ENCODE data around the gene GRM8.

GRM8 gene

DNA sequence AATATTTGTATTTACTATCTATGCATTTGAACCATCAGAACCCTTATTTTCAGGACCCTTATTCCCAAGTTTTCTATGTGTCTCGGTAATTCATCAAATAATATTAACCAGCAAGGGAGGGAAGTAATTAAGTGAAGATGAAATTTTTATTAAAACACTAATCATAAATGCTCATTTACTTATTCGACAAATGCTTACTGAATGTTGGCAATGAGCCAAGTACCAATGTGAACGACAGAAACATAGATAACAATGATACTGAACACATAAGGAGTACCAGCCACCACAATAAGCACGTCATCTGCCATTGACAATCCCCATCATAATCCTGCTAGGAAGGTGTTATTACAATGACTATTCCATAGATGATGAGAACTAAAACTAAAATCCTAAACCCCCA lies 45.5 kb downstream of the GRM8 start:
- Histone ChIP-seq H3K36me3 (ENCODE audit: control insufficient read depth in 1 of 2, insufficient read depth in 2 of 2, low read length in 2 of 2) (no peaks in the 10 kb centered on the region), H3K4me1 (ENCODE audit: control insufficient read depth in 1 of 2, insufficient read depth in 2 of 2, low read length in 2 of 2) (no peaks in the 10 kb centered on the region), H3K4me3 (ENCODE audit: low read depth in 1 of 2, low read length in 2 of 2) (no peak overlapping the region), H3K27me3 (ENCODE audit: control insufficient read depth in 1 of 2, insufficient read depth in 2 of 2, low read length in 2 of 2) (no peaks in the 10 kb centered on the region), H3K27ac (ENCODE audit: low read depth, low read length) (no peak overlapping the region), H3K9ac (ENCODE audit: low read depth in 1 of 2, low read length in 2 of 2) (no peak overlapping the region), H3K9me3 (ENCODE audit: control insufficient read depth in 1 of 2, low read length in 2 of 2) (no peaks in the 10 kb centered on the region)

DNA sequence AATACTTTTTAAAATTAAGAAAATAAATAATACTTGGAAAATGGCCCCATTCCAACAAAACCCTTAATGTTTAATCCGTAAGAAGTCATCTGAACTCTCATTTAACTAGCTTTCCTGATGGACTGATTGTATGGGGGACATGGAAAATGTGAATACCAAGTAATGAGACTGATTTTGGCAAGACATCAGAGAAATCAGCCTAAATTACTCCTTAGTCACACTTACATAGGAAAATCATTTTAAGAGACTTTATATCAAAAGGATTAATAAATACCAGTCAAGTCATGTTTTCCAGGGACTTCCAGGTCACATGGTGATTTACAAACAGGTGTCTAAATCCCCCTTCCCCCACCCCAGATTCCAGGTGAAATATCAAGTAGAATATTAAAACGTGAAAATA lies 58.2 kb downstream of the GRM8 start:
- H3K9me3 ChIP-seq (ENCODE audit: control insufficient read depth in 1 of 2, low read length in 2 of 2) = no peaks in the 10 kb centered on the region
- H3K36me3 ChIP-seq (ENCODE audit: control insufficient read depth in 1 of 2, insufficient read depth in 2 of 2, low read length in 2 of 2) = no peaks in the 10 kb centered on the region

DNA sequence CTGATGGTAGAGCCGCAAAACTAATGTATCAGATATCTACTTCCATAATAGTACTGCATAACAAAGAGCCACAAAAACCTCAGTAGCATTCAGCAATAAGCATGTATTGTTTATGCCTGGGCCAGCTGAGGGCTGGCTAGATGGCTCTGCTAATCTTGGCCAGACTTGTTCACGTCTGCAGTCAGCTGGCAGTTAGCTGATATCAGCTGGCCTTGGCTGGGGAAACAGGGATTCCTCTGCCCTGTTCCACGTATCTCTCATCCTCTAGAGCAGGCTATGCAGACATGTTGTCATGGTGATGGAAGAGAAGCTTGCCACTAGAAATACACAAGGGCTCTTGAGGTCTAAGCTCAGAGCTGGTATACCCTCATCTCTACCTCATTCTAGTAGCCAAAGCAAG lies 62.9 kb downstream of the GRM8 start:
- no peaks in the 10 kb centered on the region for H3K4me1 ChIP-seq (ENCODE audit: control insufficient read depth in 1 of 2, insufficient read depth in 2 of 2, low read length in 2 of 2)
- no peak overlapping the region for H3K9ac ChIP-seq (ENCODE audit: low read depth in 1 of 2, low read length in 2 of 2)
- no peak overlapping the region for H3K27ac ChIP-seq (ENCODE audit: low read depth, low read length)
- H3K36me3 ChIP-seq (ENCODE audit: control insufficient read depth in 1 of 2, insufficient read depth in 2 of 2, low read length in 2 of 2) = no peaks in the 10 kb centered on the region
- H3K27me3 ChIP-seq (ENCODE audit: control insufficient read depth in 1 of 2, insufficient read depth in 2 of 2, low read length in 2 of 2) = no peaks in the 10 kb centered on the region
- no peaks in the 10 kb centered on the region for H3K9me3 ChIP-seq (ENCODE audit: control insufficient read depth in 1 of 2, low read length in 2 of 2)
- no peak overlapping the region for H3K4me3 ChIP-seq (ENCODE audit: low read depth in 1 of 2, low read length in 2 of 2)

More for the DNA sequence above, 58.2 kb downstream of the GRM8 start:
- H3K27ac ChIP-seq (ENCODE audit: low read depth, low read length) = no peak overlapping the region
- no peaks in the 10 kb centered on the region for H3K27me3 ChIP-seq (ENCODE audit: control insufficient read depth in 1 of 2, insufficient read depth in 2 of 2, low read length in 2 of 2)
- no peak overlapping the region for H3K9ac ChIP-seq (ENCODE audit: low read depth in 1 of 2, low read length in 2 of 2)
- H3K4me1 ChIP-seq (ENCODE audit: control insufficient read depth in 1 of 2, insufficient read depth in 2 of 2, low read length in 2 of 2) = no peaks in the 10 kb centered on the region
- no peak overlapping the region for H3K4me3 ChIP-seq (ENCODE audit: low read depth in 1 of 2, low read length in 2 of 2)

DNA sequence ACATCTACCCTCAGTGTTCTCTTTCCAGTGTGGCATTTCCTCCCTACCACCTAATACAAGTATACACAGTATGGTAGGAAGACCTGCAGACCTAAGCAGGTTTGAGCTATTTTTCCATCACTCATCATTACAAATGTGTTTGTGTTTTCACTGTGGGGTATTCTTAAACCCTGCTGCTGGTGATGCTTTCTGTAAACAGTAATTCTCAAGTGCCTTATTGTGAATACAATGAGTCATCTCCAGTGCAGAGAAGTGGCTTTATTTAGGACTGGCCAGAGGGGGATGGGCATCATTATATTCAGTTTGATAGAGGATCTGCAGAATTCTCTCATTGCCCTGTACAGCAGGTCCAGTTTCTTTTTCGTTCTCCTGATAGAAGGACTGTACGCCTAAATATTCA lies 63.7 kb downstream of the GRM8 start:
- no peak overlapping the region for H3K27ac ChIP-seq (ENCODE audit: low read depth, low read length)
- no peaks in the 10 kb centered on the region for H3K9me3 ChIP-seq (ENCODE audit: control insufficient read depth in 1 of 2, low read length in 2 of 2)
- no peaks in the 10 kb centered on the region for H3K4me1 ChIP-seq (ENCODE audit: control insufficient read depth in 1 of 2, insufficient read depth in 2 of 2, low read length in 2 of 2)
- no peak overlapping the region for H3K9ac ChIP-seq (ENCODE audit: low read depth in 1 of 2, low read length in 2 of 2)
- no peaks in the 10 kb centered on the region for H3K36me3 ChIP-seq (ENCODE audit: control insufficient read depth in 1 of 2, insufficient read depth in 2 of 2, low read length in 2 of 2)
- no peaks in the 10 kb centered on the region for H3K27me3 ChIP-seq (ENCODE audit: control insufficient read depth in 1 of 2, insufficient read depth in 2 of 2, low read length in 2 of 2)
- H3K4me3 ChIP-seq (ENCODE audit: low read depth in 1 of 2, low read length in 2 of 2) = no peak overlapping the region

DNA sequence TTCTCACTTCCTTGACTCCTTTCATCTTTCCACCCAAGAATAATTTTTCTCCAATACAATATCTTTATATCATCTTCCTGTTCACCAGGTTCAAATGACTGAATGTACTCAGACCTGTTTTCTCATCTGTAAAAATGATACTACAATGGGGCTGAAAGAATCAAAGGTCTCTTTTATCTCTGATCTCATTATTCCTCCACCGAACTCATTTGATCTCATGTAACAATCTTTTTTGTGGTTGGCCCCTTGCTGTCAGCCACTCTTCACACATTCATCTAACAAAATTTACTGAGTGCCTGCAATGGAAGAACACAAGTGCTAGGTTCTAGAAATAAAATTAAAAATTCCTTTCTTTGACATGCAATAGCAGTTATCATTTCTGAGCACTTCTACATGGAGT lies 65.0 kb downstream of the GRM8 start:
- no peak overlapping the region for H3K27ac ChIP-seq (ENCODE audit: low read depth, low read length)
- no peak overlapping the region for H3K4me3 ChIP-seq (ENCODE audit: low read depth in 1 of 2, low read length in 2 of 2)
- no peaks in the 10 kb centered on the region for H3K36me3 ChIP-seq (ENCODE audit: control insufficient read depth in 1 of 2, insufficient read depth in 2 of 2, low read length in 2 of 2)
- no peaks in the 10 kb centered on the region for H3K27me3 ChIP-seq (ENCODE audit: control insufficient read depth in 1 of 2, insufficient read depth in 2 of 2, low read length in 2 of 2)
- no peaks in the 10 kb centered on the region for H3K4me1 ChIP-seq (ENCODE audit: control insufficient read depth in 1 of 2, insufficient read depth in 2 of 2, low read length in 2 of 2)
- no peaks in the 10 kb centered on the region for H3K9me3 ChIP-seq (ENCODE audit: control insufficient read depth in 1 of 2, low read length in 2 of 2)
- H3K9ac ChIP-seq (ENCODE audit: low read depth in 1 of 2, low read length in 2 of 2) = no peak overlapping the region

DNA sequence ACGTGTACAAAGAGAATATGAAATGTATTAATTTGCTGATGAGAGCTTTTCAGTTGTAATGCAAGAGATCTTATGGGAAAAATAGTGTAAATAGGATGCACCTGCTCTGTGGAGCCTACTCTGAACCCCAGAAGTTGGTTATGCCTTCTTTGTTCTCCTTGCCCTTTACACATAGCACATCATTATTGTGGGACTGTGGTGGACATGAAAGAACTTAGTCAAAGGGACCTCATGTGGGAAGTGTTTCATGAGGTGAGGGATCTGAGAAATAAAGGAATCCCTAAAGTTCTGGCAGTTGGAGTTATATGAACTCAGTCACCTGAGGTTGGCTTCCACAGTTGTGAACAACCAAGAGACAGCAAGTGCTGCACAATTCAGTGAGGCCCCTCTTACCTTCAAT lies 66.1 kb downstream of the GRM8 start:
- no peak overlapping the region for H3K4me3 ChIP-seq (ENCODE audit: low read depth in 1 of 2, low read length in 2 of 2)
- no peaks in the 10 kb centered on the region for H3K36me3 ChIP-seq (ENCODE audit: control insufficient read depth in 1 of 2, insufficient read depth in 2 of 2, low read length in 2 of 2)
- H3K27me3 ChIP-seq (ENCODE audit: control insufficient read depth in 1 of 2, insufficient read depth in 2 of 2, low read length in 2 of 2) = no peaks in the 10 kb centered on the region
- no peak overlapping the region for H3K9ac ChIP-seq (ENCODE audit: low read depth in 1 of 2, low read length in 2 of 2)
- no peaks in the 10 kb centered on the region for H3K9me3 ChIP-seq (ENCODE audit: control insufficient read depth in 1 of 2, low read length in 2 of 2)
- H3K27ac ChIP-seq (ENCODE audit: low read depth, low read length) = no peak overlapping the region
- H3K4me1 ChIP-seq (ENCODE audit: control insufficient read depth in 1 of 2, insufficient read depth in 2 of 2, low read length in 2 of 2) = no peaks in the 10 kb centered on the region

DNA sequence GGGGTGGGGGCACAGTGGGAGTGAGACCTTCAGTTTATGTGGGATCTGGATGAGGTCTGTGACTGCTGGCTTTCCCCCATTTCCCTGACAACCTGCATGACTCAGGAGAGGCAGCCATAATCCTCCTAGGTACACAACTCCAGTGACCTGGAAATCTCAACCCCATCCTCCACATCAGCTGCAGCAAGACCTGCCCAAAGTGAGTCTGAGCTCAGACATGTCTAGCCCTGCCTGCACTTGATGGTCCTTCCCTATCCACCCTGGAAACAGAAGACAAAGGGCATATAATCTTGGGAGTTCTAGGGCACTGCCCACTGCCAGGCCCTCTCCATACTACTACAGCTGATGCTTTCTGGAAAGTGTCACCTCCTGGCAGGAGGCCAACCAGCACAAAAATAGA lies 75.6 kb downstream of the GRM8 start:
- Histone ChIP-seq H3K27me3 (ENCODE audit: control insufficient read depth in 1 of 2, insufficient read depth in 2 of 2, low read length in 2 of 2) (no peaks in the 10 kb centered on the region), H3K9ac (ENCODE audit: low read depth in 1 of 2, low read length in 2 of 2) (no peak overlapping the region), H3K4me3 (ENCODE audit: low read depth in 1 of 2, low read length in 2 of 2) (no peak overlapping the region), H3K4me1 (ENCODE audit: control insufficient read depth in 1 of 2, insufficient read depth in 2 of 2, low read length in 2 of 2) (no peaks in the 10 kb centered on the region), H3K36me3 (ENCODE audit: control insufficient read depth in 1 of 2, insufficient read depth in 2 of 2, low read length in 2 of 2) (no peaks in the 10 kb centered on the region), H3K9me3 (ENCODE audit: control insufficient read depth in 1 of 2, low read length in 2 of 2) (no peaks in the 10 kb centered on the region), H3K27ac (ENCODE audit: low read depth, low read length) (no peak overlapping the region)

DNA sequence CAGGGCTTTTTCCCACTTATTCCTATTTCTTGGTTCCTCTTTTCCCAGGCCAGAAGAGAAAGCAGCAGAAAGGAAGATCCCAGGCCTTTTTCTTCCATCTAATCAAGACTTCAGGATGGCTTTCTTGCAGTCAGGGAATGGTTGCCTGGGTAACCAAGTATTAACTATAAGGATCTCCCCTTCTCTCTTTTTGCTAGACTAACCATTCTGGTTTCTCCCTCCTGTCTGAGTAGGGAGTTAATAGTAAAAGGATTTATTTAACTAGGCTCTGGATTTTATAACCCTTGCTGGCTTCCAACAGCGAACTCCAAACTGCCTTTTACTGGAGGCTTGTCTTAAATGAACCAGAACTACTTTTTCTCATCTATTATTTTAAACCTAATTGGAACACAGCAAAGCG lies 90.4 kb downstream of the GRM8 start:
- Histone ChIP-seq H3K9me3 (ENCODE audit: control insufficient read depth in 1 of 2, low read length in 2 of 2) (no peaks in the 10 kb centered on the region), H3K4me1 (ENCODE audit: control insufficient read depth in 1 of 2, insufficient read depth in 2 of 2, low read length in 2 of 2) (no peaks in the 10 kb centered on the region), H3K9ac (ENCODE audit: low read depth in 1 of 2, low read length in 2 of 2) (no peak overlapping the region), H3K27ac (ENCODE audit: low read depth, low read length) (no peak overlapping the region), H3K4me3 (ENCODE audit: low read depth in 1 of 2, low read length in 2 of 2) (no peak overlapping the region), H3K27me3 (ENCODE audit: control insufficient read depth in 1 of 2, insufficient read depth in 2 of 2, low read length in 2 of 2) (peaks cover 0 to 2% of the 10 kb centered on the region in 2 donors), H3K36me3 (ENCODE audit: control insufficient read depth in 1 of 2, insufficient read depth in 2 of 2, low read length in 2 of 2) (no peaks in the 10 kb centered on the region)

DNA sequence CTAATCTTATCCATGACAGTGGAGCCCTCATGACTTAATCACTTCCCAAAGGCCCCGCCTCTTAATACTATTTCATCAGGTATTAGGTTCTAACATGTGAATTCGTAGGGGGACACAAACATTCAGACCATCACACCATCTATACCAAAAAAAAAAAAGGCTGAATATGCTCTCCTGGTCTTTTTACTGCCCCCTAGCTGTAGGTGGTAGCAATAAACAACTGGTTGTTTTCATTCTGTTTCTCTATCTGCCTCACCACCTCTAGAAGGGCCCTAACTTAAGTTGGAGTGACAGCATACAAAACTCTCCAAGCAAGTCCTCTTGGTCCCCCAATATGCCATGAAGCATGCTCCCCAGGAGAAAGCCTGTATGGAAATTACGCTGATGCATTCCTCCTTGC lies 94.1 kb downstream of the GRM8 start:
- no peaks in the 10 kb centered on the region for H3K9me3 ChIP-seq (ENCODE audit: control insufficient read depth in 1 of 2, low read length in 2 of 2)
- H3K9ac ChIP-seq (ENCODE audit: low read depth in 1 of 2, low read length in 2 of 2) = no peak overlapping the region
- no peaks in the 10 kb centered on the region for H3K4me1 ChIP-seq (ENCODE audit: control insufficient read depth in 1 of 2, insufficient read depth in 2 of 2, low read length in 2 of 2)
- H3K27me3 ChIP-seq (ENCODE audit: control insufficient read depth in 1 of 2, insufficient read depth in 2 of 2, low read length in 2 of 2) = peaks cover 0 to 2% of the 10 kb centered on the region in 2 donors
- no peak overlapping the region for H3K27ac ChIP-seq (ENCODE audit: low read depth, low read length)
- H3K36me3 ChIP-seq (ENCODE audit: control insufficient read depth in 1 of 2, insufficient read depth in 2 of 2, low read length in 2 of 2) = no peaks in the 10 kb centered on the region
- no peak overlapping the region for H3K4me3 ChIP-seq (ENCODE audit: low read depth in 1 of 2, low read length in 2 of 2)

DNA sequence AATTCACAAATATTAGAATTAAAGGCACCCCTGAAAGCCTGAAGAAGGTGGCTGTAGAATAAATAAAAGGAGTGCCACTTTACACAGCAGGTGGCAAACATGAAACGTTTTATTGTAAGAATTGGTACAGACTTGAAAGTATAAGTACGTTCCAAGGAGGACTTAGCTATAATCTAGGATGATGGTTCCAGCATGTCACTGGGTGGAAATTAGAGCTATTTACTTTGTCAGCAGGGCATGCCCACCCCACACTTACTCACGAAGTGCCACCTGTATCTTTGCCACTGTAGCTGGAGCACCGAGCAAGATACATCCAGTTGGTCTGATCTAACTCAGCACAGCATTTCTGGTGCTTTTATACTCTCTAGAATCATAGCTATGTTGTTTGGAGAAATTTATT lies 97.8 kb downstream of the GRM8 start:
- no peaks in the 10 kb centered on the region for H3K36me3 ChIP-seq (ENCODE audit: control insufficient read depth in 1 of 2, insufficient read depth in 2 of 2, low read length in 2 of 2)
- no peak overlapping the region for H3K27ac ChIP-seq (ENCODE audit: low read depth, low read length)
- no peaks in the 10 kb centered on the region for H3K9me3 ChIP-seq (ENCODE audit: control insufficient read depth in 1 of 2, low read length in 2 of 2)
- H3K27me3 ChIP-seq (ENCODE audit: control insufficient read depth in 1 of 2, insufficient read depth in 2 of 2, low read length in 2 of 2) = no peaks in the 10 kb centered on the region
- H3K9ac ChIP-seq (ENCODE audit: low read depth in 1 of 2, low read length in 2 of 2) = no peak overlapping the region
- H3K4me3 ChIP-seq (ENCODE audit: low read depth in 1 of 2, low read length in 2 of 2) = no peak overlapping the region
- H3K4me1 ChIP-seq (ENCODE audit: control insufficient read depth in 1 of 2, insufficient read depth in 2 of 2, low read length in 2 of 2) = no peaks in the 10 kb centered on the region

DNA sequence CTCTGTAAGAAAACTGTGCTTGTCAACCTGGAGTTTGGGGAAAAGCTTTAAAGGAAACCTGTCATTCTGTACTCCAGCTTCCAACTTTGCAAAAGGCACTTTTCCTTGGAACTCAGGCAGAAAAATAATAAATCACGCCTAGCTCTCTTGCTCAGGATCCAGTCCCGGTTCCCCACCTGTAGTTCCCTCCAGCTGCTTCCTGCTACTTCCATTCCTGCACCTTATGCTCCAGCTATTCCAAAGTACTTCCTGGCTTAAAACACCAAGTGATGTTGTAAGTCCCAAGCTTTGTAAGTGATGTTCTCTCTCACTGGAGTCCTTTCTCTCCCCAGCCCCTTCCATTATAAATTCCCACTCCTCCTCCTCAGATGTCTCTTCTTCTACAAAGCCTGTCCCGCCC lies 98.6 kb downstream of the GRM8 start:
- H3K36me3 ChIP-seq (ENCODE audit: control insufficient read depth in 1 of 2, insufficient read depth in 2 of 2, low read length in 2 of 2) = no peaks in the 10 kb centered on the region
- no peaks in the 10 kb centered on the region for H3K27me3 ChIP-seq (ENCODE audit: control insufficient read depth in 1 of 2, insufficient read depth in 2 of 2, low read length in 2 of 2)
- H3K4me3 ChIP-seq (ENCODE audit: low read depth in 1 of 2, low read length in 2 of 2) = no peak overlapping the region
- H3K4me1 ChIP-seq (ENCODE audit: control insufficient read depth in 1 of 2, insufficient read depth in 2 of 2, low read length in 2 of 2) = no peaks in the 10 kb centered on the region
- H3K9me3 ChIP-seq (ENCODE audit: control insufficient read depth in 1 of 2, low read length in 2 of 2) = no peaks in the 10 kb centered on the region
- H3K27ac ChIP-seq (ENCODE audit: low read depth, low read length) = no peak overlapping the region
- H3K9ac ChIP-seq (ENCODE audit: low read depth in 1 of 2, low read length in 2 of 2) = no peak overlapping the region

All from duodenal mucosa (tissue), 2 donors.